Measurements from ENCODE around the gene AUTS2. TPM values are rescaled to one million over a fixed set of nuclear protein-coding genes. Genes with fewer than 3 reads are reported as not detected.

The AUTS2 gene
- total and polyA plus RNA-seq, 2 of the 8 experiments (the other 6 are each of a cell fraction or from before 2014, with no cell fraction given) = 25.9 to 101 TPM

DNA sequence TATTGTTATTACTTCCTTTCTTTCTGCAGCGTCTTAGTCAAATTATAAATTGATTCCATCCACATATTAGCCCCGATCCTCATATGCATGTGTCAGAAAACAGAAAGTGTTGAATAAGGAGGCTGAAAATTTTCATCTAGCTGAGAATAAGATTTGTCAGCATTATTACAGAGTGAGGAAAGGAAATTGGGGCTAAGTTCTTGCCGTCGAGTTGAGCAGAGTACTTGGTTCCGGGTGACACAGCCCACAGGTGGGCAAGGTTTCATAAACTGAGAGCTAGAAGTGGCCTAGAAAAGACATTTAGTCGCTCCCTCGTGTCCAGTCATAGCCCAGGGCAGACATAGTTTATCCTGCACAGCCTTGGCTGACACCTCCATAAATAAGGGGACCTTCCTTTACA is 1072.0 kb downstream of the AUTS2 start:
- Histone ChIP-seq H2BK5ac (ENCODE audit: low read depth, low read length) (no peak overlapping the region), H3K36me3 (ENCODE audit: control insufficient read depth in 2 of 4, insufficient read depth in 4 of 4, low read length in 3 of 4) (no peaks in the 10 kb centered on the region), H4K5ac (ENCODE audit: insufficient read length, low read depth, low read length) (no peak overlapping the region), H3K4ac (replicated peaks; ENCODE audit: insufficient read length, low read depth, low read length) (no peak overlapping the region), H3K4me2 (ENCODE audit: insufficient read depth in 1 of 2, low read depth in 2 of 2, low read length in 2 of 2) (no peak overlapping the region), H2BK15ac (ENCODE audit: low read length) (no peak overlapping the region), H2AFZ (ENCODE audit: low read length) (no peak overlapping the region), H3K79me1 (ENCODE audit: low read depth, low read length) (no peaks in the 10 kb centered on the region), H3K23me2 (ENCODE audit: low read depth, low read length) (no peaks in the 10 kb centered on the region), H3K79me2 (ENCODE audit: control insufficient read depth in 1 of 2, insufficient read depth in 2 of 2, low read length in 2 of 2) (no peaks in the 10 kb centered on the region), H3K56ac (replicated peaks; ENCODE audit: insufficient read length, low read depth, low read length) (no peak overlapping the region), H2BK12ac (ENCODE audit: low read depth, low read length) (no peak overlapping the region), H3K27me3 (replicated peaks in 1 of 4; ENCODE audit: control insufficient read depth in 3 of 4, extremely low read depth in 1 of 4, insufficient read depth in 3 of 4, low read length in 3 of 4) (no peaks in the 10 kb centered on the region), H3K27ac (ENCODE audit: low read depth, low read length) (no peak overlapping the region), H4K8ac (ENCODE audit: extremely low read depth, insufficient read depth, low read length) (no peak overlapping the region), H3K14ac (ENCODE audit: insufficient read length) (no peak overlapping the region), H4K20me1 (replicated peaks in 1 of 2; ENCODE audit: control insufficient read depth in 1 of 2, insufficient read depth in 2 of 2, low read length in 2 of 2) (no peaks in the 10 kb centered on the region), H4K91ac (replicated peaks; ENCODE audit: insufficient read length, low read length) (no peak overlapping the region), H3K4me1 (replicated peaks in 1 of 4; ENCODE audit: control insufficient read depth in 3 of 4, insufficient read depth in 4 of 4, low read length in 3 of 4) (peaks cover 0 to 7% (median 0%) of the 10 kb centered on the region in 4 experiments; a peak in 3 of 7 replicates), H3K9ac (replicated peaks in 1 of 4; ENCODE audit: extremely low read depth in 1 of 4, low read depth in 3 of 4, low read length in 3 of 4) (no peak overlapping the region), H3K18ac (ENCODE audit: extremely low read depth, low read length) (no peak overlapping the region), H3K9me3 (ENCODE audit: insufficient read depth in 2 of 2, low read depth in 1 of 2, low read length in 1 of 2) (no peaks in the 10 kb centered on the region), H2BK20ac (ENCODE audit: low read length) (no peak overlapping the region), H2AK5ac (ENCODE audit: low read depth, low read length) (no peak overlapping the region), H3K23ac (ENCODE audit: insufficient read length) (no peak overlapping the region), H3K4me3 (ENCODE audit: extremely low read depth in 1 of 4, insufficient read depth in 2 of 4, low read depth in 3 of 4, low read length in 4 of 4) (no peak overlapping the region), H2BK120ac (replicated peaks; ENCODE audit: low read depth, low read length) (no peak overlapping the region)
- 95% methylated on average over 7 of the region's 7 CpGs; no CpG with 5 or more reads in 1 of the 2 experiments for WGBS, 2 experiments (ENCODE audit: extremely low coverage in 1 of 2, insufficient coverage in 1 of 2, insufficient read length in 1 of 2, insufficient replicate concordance in 2 of 2, low coverage in 1 of 2, low lambda C conversion rate in 2 of 2, missing lambda C conversion rate in 1 of 2)
- FAIRE-seq = no peak
- POLR2A ChIA-PET (ENCODE audit: partially characterized antibody) = no interaction called here
- no peak for DNase-seq (ENCODE audit: low read depth in 1 of 2, low spot score in 2 of 2)
- CTCF ChIA-PET (ENCODE audit: partially characterized antibody) = no interaction called here
- no peak for TF ChIP-seq GABPA (IDR thresholded peaks at IDR 0.05; ENCODE audit: borderline replicate concordance, insufficient read depth, low read length)
